GM04504 (cell line): Measurements from ENCODE around the gene GAP43.
"Not testable (repeated sequence)": the region's sequence is repeated elsewhere in the genome, so short reads cannot be mapped to it uniquely, and the experiment has no call there.

Experiments
- DNase-seq: peaks from one replicate; pipeline ENCODE4 v3.0.0-alpha.2; 2012; ENCODE audit warnings: low read depth

GAP43 gene

GRCh38 chr3:115698851-115699591 is 75.7 kb downstream of the GAP43 start:
- no peak for DNase-seq

- DNase-seq, result no peak
Observed at GRCh38 chr3:115699706-115700105, 76.4 kb downstream of the GAP43 start.

- DNase-seq, result no peak
Observed at GRCh38 chr3:115702598-115702997, 79.3 kb downstream of the GAP43 start.

GRCh38 chr3:115704661-115705338 is 81.5 kb downstream of the GAP43 start:
- no peak for DNase-seq

GRCh38 chr3:115706311-115706829 is 83.1 kb downstream of the GAP43 start:
- DNase-seq, result no peak

- no peak for DNase-seq
Observed at GRCh38 chr3:115708540-115708939, 85.2 kb downstream of the GAP43 start.

- no peak for DNase-seq
Observed at GRCh38 chr3:115709093-115709492, 85.8 kb downstream of the GAP43 start.

- no peak for DNase-seq
Observed at GRCh38 chr3:115709931-115710330, 86.6 kb downstream of the GAP43 start.

GRCh38 chr3:115710799-115711198 is 87.5 kb downstream of the GAP43 start:
- no peak for DNase-seq

- DNase-seq, result no peak
Observed at GRCh38 chr3:115712871-115713270, 89.6 kb downstream of the GAP43 start.

- DNase-seq, result no peak
Observed at GRCh38 chr3:115713284-115713683, 90.0 kb downstream of the GAP43 start.

GRCh38 chr3:115715241-115715745 is 92.0 kb downstream of the GAP43 start:
- no peak for DNase-seq

- DNase-seq, result no peak
Observed at GRCh38 chr3:115720983-115721382, 97.7 kb downstream of the GAP43 start.

- DNase-seq, result no peak
Observed at GRCh38 chr3:115725800-115726199, 102.5 kb downstream of the GAP43 start.

- no peak for DNase-seq
Observed at GRCh38 chr3:115727135-115727534, 103.8 kb downstream of the GAP43 start.

GRCh38 chr3:115728013-115728412 is 104.7 kb downstream of the GAP43 start:
- DNase-seq, result no peak

- DNase-seq, result not testable (repeated sequence)
Observed at GRCh38 chr3:115736341-115736740, 113.0 kb downstream of the GAP43 start.

GRCh38 chr3:115741650-115742049 is 118.3 kb downstream of the GAP43 start:
- no peak for DNase-seq

GRCh38 chr3:115744516-115744915 is 121.2 kb downstream of the GAP43 start:
- DNase-seq, result not testable (repeated sequence)

GRCh38 chr3:115752978-115753377 is 129.7 kb downstream of the GAP43 start:
- not testable (repeated sequence) for DNase-seq

GRCh38 chr3:115758076-115758763 is 134.9 kb downstream of the GAP43 start:
- DNase-seq, result no peak

- DNase-seq, result no peak
Observed at GRCh38 chr3:115760716-115761115, 137.4 kb downstream of the GAP43 start.

GRCh38 chr3:115761927-115762305 is 138.6 kb downstream of the GAP43 start:
- no peak for DNase-seq
